ENCODE measurements around the gene USP31.
"Not testable (repeated sequence)": the region's sequence is repeated elsewhere in the genome, so short reads cannot be mapped to it uniquely, and the experiment has no call there.

Gene USP31

DNA sequence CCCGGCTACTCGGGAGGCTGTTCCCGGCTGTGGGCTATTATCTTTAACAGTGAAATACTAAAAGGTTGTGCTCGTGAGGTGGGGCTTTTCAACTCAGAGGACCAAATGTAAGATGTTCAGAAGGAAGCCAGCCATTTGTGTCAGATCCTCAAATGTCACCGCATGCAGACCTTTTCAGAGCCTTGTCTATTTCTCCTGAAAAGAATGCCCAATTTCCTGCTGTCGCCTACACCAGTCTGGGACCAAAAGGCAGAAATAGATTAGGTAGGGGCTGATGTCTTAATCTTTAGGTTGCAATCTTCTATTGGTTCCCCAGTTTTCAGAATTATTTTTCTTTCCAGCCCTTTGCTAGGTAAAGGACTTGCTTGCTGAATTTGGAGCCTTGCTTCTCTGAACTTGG is 8.9 kb upstream of the USP31 start:
- DNase-seq, result no peak

DNA sequence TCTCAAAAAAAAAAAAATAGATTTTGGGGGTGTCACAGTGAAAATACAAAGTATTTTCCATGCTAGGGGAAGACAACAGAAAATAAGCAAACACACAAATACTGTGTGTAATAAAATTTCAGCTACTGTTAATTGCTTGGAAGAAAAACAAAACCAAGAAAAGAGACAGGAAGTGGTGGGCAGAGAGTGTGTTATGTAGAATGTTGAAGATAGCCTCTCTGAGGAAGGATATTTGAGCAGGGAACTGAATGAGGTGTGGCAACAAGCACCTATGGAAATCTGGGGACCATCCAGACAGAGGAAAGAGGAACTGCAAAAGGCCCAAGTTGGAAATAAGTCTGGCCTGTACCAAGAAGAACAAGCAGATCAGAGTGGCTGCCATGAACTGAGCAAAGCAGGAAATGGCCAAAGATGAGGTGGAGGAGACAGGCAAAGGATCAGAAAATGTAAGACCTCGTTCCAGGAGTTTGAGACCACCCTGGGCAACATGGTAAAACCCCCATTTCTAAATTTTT is 7.8 kb upstream of the USP31 start:
- DNase-seq, result no peak

- DNase-seq, result no peak
Observed at GRCh38 chr16:23156110-23156509, 6.9 kb upstream of the USP31 start.

DNA sequence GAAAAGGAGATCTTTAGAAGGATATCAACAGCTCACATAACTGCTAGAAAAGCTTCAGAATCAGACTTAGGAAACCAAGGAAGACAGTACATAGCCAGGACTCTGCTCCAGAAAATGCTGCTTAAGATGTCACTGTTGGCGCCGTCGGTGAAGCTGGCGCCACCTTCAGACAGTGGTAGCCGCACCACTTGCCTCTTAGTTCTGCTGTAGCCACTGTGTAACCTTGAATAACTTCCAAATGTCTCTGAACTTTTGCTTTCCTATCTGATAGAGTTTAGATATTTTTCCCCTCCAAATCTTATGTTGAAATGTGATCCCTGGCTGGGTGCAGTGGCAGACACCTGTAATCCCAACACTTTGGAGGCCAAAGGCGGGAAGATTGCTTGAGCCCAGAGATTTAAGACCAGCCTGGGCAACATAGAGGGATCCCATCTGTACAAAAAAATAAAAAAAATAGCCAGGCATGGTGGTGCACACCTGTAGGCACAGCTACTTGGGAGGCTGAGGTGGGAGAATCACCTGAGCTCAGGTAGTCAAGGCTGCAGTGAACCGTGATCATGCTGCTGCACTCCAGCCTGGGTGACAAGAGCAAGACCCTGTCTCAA is 6.3 kb upstream of the USP31 start:
- no peak for DNase-seq

DNA sequence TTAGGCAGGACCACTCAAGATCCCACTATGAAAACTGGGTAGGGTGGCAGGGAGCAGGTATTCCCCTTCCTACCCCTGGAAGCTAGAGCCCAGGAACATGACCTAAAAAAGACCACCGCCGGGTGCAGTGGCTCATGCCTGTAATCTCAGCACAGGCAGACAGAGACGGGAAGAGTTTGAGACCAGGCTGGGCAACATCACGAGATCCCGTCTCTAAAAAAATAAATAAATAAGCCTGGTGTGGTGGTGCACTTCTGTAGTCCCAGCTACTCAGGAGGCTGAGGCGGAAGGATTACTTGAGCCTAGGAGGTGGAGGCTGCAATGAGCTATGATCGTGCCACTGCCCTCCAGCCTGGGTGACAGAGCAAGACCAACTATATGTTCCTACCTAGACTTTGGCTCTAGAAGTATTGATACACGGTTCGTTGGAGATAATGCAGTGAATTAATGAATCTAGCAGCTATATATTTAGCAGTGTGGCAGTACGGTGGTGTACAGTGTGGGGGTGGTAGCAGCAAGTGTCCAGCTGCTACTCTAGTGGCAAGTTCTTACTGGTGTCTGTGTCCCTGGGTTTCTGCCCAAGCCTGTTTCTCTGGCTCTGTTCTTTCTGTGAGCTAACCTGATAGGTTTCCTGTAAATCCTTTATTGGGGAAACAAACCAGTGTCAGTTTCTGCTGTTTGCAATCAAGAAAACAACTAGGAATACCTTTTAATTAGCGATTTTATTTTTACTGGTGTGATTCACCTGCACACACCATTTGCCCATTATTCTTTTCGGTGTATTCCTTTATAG is 3.3 kb upstream of the USP31 start:
- DNase-seq, result no peak

DNA sequence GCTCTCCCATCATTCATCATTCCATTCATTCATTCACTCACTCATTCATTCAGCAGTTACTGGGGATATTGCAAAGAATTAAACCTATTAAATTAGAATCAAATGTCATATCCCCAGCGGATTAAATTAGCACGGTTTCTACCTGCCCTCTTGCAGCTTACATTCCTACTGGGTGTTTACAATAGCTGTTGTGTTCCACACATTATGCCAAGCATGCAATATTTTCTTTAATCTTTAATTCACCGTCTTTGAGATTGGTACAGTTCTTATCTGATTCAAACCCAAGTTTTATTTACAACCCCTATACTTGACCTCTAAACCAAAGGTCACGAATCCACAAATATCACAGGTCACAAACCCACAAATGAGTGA is 727 bp upstream of the USP31 start:
- no peak for DNase-seq

DNA sequence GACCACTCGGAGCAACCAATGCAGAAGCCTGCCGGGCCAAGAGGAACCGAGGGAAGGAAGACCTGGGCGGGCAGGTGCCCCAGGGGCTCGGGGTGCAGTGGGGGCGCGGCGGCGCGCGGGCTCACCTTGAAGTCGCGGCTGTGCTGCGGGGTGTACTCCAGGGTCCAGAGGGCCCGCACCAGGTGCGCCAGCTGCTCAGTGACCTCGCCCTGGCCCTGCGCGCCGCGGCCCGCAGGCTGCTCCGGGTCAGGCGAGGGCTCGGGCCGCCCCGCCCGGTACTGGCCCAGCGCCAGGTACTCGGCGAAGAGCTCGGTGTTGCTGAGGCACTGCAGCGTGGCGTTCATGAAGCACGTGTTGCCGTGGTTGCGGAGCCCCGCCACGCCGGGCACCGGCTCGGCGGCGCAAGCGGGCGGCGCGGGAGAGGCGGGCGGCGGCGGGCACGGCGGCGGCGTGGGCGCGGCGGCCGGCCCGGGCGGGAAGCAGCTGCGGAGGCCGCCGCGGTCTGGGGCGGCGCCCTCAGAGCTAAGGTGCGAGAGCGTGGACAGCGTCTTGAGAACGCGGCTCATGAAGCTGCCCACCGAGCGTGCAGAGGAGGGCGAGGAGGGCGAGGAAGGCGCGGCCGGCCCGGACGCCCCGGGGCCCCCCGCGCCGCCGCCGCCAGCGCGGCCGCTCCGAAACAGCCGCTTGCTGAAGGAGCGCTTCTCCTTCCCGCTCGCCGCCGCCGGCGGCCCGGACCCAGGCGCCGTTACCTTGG is 562 bp downstream of the USP31 start:
- peak; percentile 45 for DNase-seq

DNA sequence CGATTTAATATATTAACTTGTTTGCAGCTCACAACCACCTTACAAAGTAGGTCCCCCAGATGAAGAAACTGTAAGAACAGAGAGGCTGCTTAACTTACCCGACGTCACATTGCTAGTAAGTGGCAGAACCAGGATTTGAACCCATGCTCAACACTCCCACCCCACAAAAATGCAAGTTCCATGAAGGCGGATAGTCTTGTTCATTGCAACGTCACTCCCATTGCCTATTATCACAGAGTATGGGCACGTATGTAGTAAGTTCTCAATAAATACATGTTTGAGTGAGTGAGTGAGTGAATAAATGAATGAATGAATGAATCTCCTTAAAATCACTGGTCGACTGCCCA is 1.1 kb downstream of the USP31 start:
- DNase-seq, result no peak

DNA sequence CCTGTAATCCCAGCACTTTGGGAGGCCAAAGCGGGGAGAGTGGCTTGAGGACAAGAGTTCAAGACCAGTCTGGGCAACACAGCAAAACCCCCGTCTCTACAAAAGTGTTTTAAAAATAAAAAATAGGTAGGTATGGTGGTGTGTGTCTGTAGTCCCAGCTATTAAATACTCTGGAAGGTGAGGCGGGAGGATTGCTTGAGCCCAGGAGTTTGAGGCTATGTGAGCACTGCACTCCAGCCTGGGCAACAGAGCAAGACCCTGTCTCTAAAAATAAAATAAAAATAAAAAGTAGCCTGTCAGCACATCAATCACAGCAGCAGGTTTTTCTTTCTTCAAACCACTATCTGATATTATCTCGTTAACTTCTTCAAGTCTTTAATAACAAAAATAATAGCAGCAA is 1.6 kb downstream of the USP31 start:
- DNase-seq, result no peak

GRCh38 chr16:23146877-23147601 is 2.2 kb downstream of the USP31 start:
- DNase-seq, result no peak

GRCh38 chr16:23145608-23146007 is 3.6 kb downstream of the USP31 start:
- DNase-seq, result no peak

GRCh38 chr16:23145186-23145585 is 4.1 kb downstream of the USP31 start:
- DNase-seq, result no peak

GRCh38 chr16:23144393-23144792 is 4.9 kb downstream of the USP31 start:
- not testable (repeated sequence) for DNase-seq

- DNase-seq, result no peak
Observed at GRCh38 chr16:23143391-23143790, 5.9 kb downstream of the USP31 start.

- DNase-seq, result no peak
Observed at GRCh38 chr16:23141959-23142740, 7.1 kb downstream of the USP31 start.

- no peak for DNase-seq
Observed at GRCh38 chr16:23141500-23141899, 7.8 kb downstream of the USP31 start.

DNA sequence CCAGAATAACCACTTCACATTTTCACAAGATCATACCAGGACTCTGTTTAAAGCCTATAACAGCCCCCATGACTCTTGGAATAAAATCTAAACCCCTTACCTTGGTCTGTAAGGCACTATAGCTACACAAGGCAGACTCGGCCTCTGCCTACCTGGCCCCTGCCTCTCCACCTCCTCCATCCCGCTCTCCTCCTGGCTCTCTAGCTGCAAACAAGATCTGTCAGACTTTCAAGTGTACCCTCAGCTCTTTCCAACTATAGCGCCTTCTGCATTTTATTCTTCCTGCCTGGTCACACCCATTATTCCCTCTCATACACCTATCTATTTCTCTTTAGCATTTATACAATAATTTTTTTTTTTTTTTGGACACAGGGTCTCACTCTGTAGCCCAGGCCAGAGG is 8.2 kb downstream of the USP31 start:
- DNase-seq, result no peak

DNA sequence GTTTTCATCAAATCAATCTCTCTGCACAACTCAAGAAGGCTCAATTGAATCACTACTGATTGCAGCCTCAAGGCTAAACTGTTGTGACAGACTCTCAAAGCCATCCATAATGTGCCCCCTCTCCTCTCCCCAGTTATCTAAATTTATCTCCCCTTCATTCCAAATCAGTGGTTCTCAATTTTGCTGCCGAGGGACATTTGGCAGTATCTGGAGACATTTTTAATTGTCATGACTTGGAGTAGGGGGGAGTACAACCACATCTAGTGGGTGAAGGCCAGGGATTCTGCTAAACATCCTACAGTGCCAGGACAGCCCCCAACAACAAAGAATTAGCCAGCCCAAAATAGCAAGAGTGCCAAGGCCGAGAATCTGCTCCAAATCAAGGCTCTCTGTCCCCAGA is 9.1 kb downstream of the USP31 start:
- no peak for DNase-seq

DNA sequence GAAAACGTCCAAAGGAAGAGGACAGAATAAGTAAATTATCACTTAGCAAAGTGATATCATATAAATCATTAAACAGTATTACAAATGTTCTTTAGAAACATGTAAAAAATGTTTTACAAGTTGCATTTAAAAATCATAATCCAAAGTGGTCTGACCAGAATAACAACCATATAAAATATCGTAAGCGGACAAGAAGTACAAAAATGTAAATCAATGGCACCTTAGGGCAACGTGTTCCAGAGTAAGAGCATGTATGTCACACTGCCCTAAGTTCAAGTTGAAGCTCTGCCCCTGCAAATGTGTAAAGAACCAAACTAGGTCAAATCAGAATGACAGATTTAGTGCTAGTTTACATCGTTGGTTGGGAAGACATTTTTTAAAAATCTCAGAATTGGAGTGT is 11.4 kb downstream of the USP31 start:
- DNase-seq, result no peak

DNA sequence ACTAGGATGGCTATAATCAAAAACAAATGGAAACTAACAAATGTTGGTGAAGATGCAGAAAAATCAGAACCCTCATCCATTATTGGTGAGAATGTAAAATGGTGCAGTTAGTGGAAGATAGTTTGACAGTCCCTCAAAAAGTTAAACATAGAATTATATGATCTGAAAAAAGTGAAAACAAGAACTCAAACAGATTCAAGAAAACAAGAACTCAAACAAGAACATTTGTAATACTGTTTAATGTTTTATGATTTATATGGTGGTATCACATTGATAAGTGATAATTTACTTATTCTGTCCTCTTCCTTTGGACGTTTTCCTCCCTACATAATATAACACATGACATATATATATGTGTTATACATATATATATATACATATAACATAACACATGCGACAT is 12.0 kb downstream of the USP31 start:
- DNase-seq, result no peak

GRCh38 chr16:23134274-23134673 is 15.0 kb downstream of the USP31 start:
- DNase-seq, result peak; percentile 37

- DNase-seq, result no peak
Observed at GRCh38 chr16:23132775-23133463, 16.3 kb downstream of the USP31 start.
